DND-41 (cell line): ENCODE measurements around the gene SNRNP48.

Experiments
- ATAC-seq: fragments of 200-7000 bp; cut with Tn5 transposase; 3 replicates; pipeline ENCODE4 v1.9.1; 2021; ENCODE audit warnings: low read depth; ENCODE audit not compliant: insufficient read depth
- DNase-seq: peaks from one replicate; pipeline ENCODE4 v3.0.0-alpha.2; 2020
- H2AFZ ChIP-seq: 2 replicates; pipeline ENCODE4 v1.6.0; 2012; ENCODE audit warnings: low read depth, low read length
- H3K27ac ChIP-seq: 2 replicates; pipeline ENCODE4 v1.5.1; 2012; ENCODE audit warnings: low read length, inconsistent platforms
- H3K27me3 ChIP-seq: fragments of 200-600 bp; sonication (generic); 2 replicates; pipeline ENCODE4 v1.6.0; 2012; ENCODE audit warnings: low read length, mild to moderate bottlenecking, inconsistent platforms; ENCODE audit not compliant: insufficient read depth, poor library complexity
- H3K36me3 ChIP-seq: 2 replicates; pipeline ENCODE4 v1.5.1; 2012; ENCODE audit warnings: low read length, inconsistent platforms; ENCODE audit not compliant: insufficient read depth
- H3K4me1 ChIP-seq: 2 replicates; pipeline ENCODE4 v1.5.1; 2012; ENCODE audit warnings: mild to moderate bottlenecking, low read length; ENCODE audit not compliant: insufficient read depth
- H3K4me2 ChIP-seq: 2 replicates; pipeline ENCODE4 v1.6.0; 2012; ENCODE audit warnings: mild to moderate bottlenecking, moderate library complexity, low read length, inconsistent platforms; ENCODE audit not compliant: insufficient read depth
- H3K4me3 ChIP-seq, 2 experiments: fragments of 200-600 bp in 1 of 2; shearing (Covaris generic) in 1 of 2; 2 replicates each; pipeline ENCODE4 v1.5.1; 2012 to 2016; ENCODE audit warnings: inconsistent platforms in 2 of 2, low read length in 2 of 2, mild to moderate bottlenecking in 2 of 2, low read depth in 1 of 2, moderate library complexity in 1 of 2
- H3K79me2 ChIP-seq: 2 replicates; pipeline ENCODE4 v1.6.0; 2012; ENCODE audit warnings: low read length, inconsistent platforms; ENCODE audit not compliant: insufficient read depth
- H3K9ac ChIP-seq: 2 replicates; pipeline ENCODE4 v1.6.0; 2012; ENCODE audit warnings: low read depth, mild to moderate bottlenecking, inconsistent platforms, low read length, moderate library complexity
- H3K9me3 ChIP-seq: 2 replicates; pipeline ENCODE4 v1.5.1; 2012; ENCODE audit warnings: low read length, moderate library complexity, mild to moderate bottlenecking, inconsistent platforms; ENCODE audit not compliant: insufficient read depth, severe bottlenecking
- H4K20me1 ChIP-seq: 2 replicates; pipeline ENCODE4 v1.6.0; 2012; ENCODE audit warnings: low read length; ENCODE audit not compliant: insufficient read depth
- CTCF ChIP-seq: IDR thresholded peaks from 2 replicates; pipeline ENCODE4 v1.5.1; 2012; ENCODE audit warnings: borderline replicate concordance, low read length, moderate library complexity, mild to moderate bottlenecking; ENCODE audit not compliant: poor library complexity, severe bottlenecking; ENCODE audit errors: extremely low read depth
- EZH2 ChIP-seq: IDR thresholded peaks from 3 replicates; pipeline ENCODE4 v1.6.1; 2012; ENCODE audit warnings: borderline replicate concordance, low read depth, mild to moderate bottlenecking, moderate library complexity, low read length, inconsistent platforms; ENCODE audit not compliant: severe bottlenecking

Gene SNRNP48

GRCh38 chr6:7637533-7637932, 47.5 kb downstream of the SNRNP48 start:
- no peaks in the 10 kb centered on the region for H3K9me3 ChIP-seq
- no peak overlapping the region for H3K4me3 ChIP-seq
- no peak overlapping the region for H3K27ac ChIP-seq
- no peak overlapping the region for H3K9ac ChIP-seq
- ATAC-seq (no peak), DNase-seq (no peak)
- TF ChIP-seq EZH2 (no peak), CTCF (no peak)
- H3K4me1 ChIP-seq, result no peaks in the 10 kb centered on the region
- peaks cover 3% of the 10 kb centered on the region for H3K27me3 ChIP-seq
- H3K79me2 ChIP-seq, result no peaks in the 10 kb centered on the region
- no peaks in the 10 kb centered on the region for H3K36me3 ChIP-seq
- no peak overlapping the region for H3K4me2 ChIP-seq
- H4K20me1 ChIP-seq, result no peaks in the 10 kb centered on the region
- H2AFZ ChIP-seq, result no peak overlapping the region

GRCh38 chr6:7639427-7639826, 49.4 kb downstream of the SNRNP48 start:
- DNase-seq, result no peak
- Histone ChIP-seq H3K4me1 (no peaks in the 10 kb centered on the region), H3K4me3 (no peak overlapping the region), H3K9ac (no peak overlapping the region), H3K27me3 (peaks cover 3% of the 10 kb centered on the region), H3K27ac (no peak overlapping the region), H3K4me2 (no peak overlapping the region), H3K9me3 (no peaks in the 10 kb centered on the region), H3K36me3 (no peaks in the 10 kb centered on the region), H2AFZ (no peak overlapping the region), H4K20me1 (no peaks in the 10 kb centered on the region), H3K79me2 (no peaks in the 10 kb centered on the region)
- TF ChIP-seq EZH2 (no peak), CTCF (no peak)
- no peak for ATAC-seq

GRCh38 chr6:7640016-7640415, 50.0 kb downstream of the SNRNP48 start:
- no peaks in the 10 kb centered on the region for H3K9me3 ChIP-seq
- no peaks in the 10 kb centered on the region for H3K4me1 ChIP-seq
- H3K4me2 ChIP-seq, result no peak overlapping the region
- no peak overlapping the region for H2AFZ ChIP-seq
- TF ChIP-seq EZH2 (no peak), CTCF (no peak)
- H3K79me2 ChIP-seq, result no peaks in the 10 kb centered on the region
- no peak for DNase-seq
- H3K9ac ChIP-seq, result no peak overlapping the region
- no peaks in the 10 kb centered on the region for H4K20me1 ChIP-seq
- ATAC-seq, result no peak
- H3K27me3 ChIP-seq, result peaks cover 3% of the 10 kb centered on the region
- no peak overlapping the region for H3K4me3 ChIP-seq
- no peak overlapping the region for H3K27ac ChIP-seq
- H3K36me3 ChIP-seq, result no peaks in the 10 kb centered on the region
